ENCODE results near the gene ANO8. TPM values are rescaled to one million over a fixed set of nuclear protein-coding genes. Genes with fewer than 3 reads are reported as not detected.

ANO8 gene
- total and polyA plus RNA-seq, 2 of the 13 experiments (the other 11 are each of a cell fraction or from before 2014, with no cell fraction given), result 1.8 to 3.5 TPM

GRCh38 chr19:17305517-17306284 is 29.0 kb downstream of the ANO8 start, which contains the start of gene MRPL34 (continued):
- TF ChIP-seq ZNF326 (CRISPR knock-in tag; IDR thresholded peaks at IDR 0.05; ENCODE audit: borderline replicate concordance), result no peak
- TF ChIP-seq SOX13 (IDR thresholded peaks at IDR 0.05), result no peak
- TF ChIP-seq SOX13 (CRISPR knock-in tag; conservative IDR thresholded peaks at IDR 0.05 in 1 of 2, IDR thresholded peaks at IDR 0.05 in 1 of 2), result 0 out of 4 replicates have a peak, but pooled peaks of 1 of the 2 experiments have one; percentile 54
- TF ChIP-seq MAFF (IDR thresholded peaks at IDR 0.05; ENCODE audit: low read depth, low read length), result 0 out of 2 replicates have a peak, but pooled peaks have one; percentile 11
- TF ChIP-seq ZFP36L1 (CRISPR knock-in tag; IDR thresholded peaks at IDR 0.05), result peak; percentile 48; the same call in 1 of the 2 replicates
- TF ChIP-seq PHF20 (CRISPR knock-in tag; IDR thresholded peaks at IDR 0.05), result peak; percentile 51; the same call in 1 of the 2 replicates
- peak; percentile 69; the same call in 1 of the 2 replicates for TF ChIP-seq ZSCAN20 (CRISPR knock-in tag; IDR thresholded peaks at IDR 0.05; ENCODE audit: borderline replicate concordance)
- TF ChIP-seq TOE1 (CRISPR knock-in tag; IDR thresholded peaks at IDR 0.05), result 0 out of 2 replicates have a peak, but pooled peaks have one; percentile 40
- no peak for TF ChIP-seq JUND (CRISPR knock-in tag; IDR thresholded peaks at IDR 0.05)
- peak; percentile 74 for TF ChIP-seq STAG1 (CRISPR knock-in tag; IDR thresholded peaks at IDR 0.05)
- TF ChIP-seq THAP7 (CRISPR knock-in tag; IDR thresholded peaks at IDR 0.05), result peak; percentile 24; the same call in 1 of the 2 replicates
- no peak for TF ChIP-seq DNMT1 (CRISPR knock-in tag; IDR thresholded peaks at IDR 0.05)
- TF ChIP-seq ZNF883 (CRISPR knock-in tag; IDR thresholded peaks at IDR 0.05; ENCODE audit: not compliant biosample characterization), result peak; percentile 76
- TF ChIP-seq ZNF12 (CRISPR knock-in tag; IDR thresholded peaks at IDR 0.05), result 0 out of 2 replicates have a peak, but pooled peaks have one; percentile 35
- TF ChIP-seq ZNF496 (CRISPR knock-in tag; IDR thresholded peaks at IDR 0.05; ENCODE audit: insufficient replicate concordance), result no peak
- no peak for TF ChIP-seq ZNF234 (CRISPR knock-in tag; conservative IDR thresholded peaks at IDR 0.05)
- TF ChIP-seq, protein P1, sequence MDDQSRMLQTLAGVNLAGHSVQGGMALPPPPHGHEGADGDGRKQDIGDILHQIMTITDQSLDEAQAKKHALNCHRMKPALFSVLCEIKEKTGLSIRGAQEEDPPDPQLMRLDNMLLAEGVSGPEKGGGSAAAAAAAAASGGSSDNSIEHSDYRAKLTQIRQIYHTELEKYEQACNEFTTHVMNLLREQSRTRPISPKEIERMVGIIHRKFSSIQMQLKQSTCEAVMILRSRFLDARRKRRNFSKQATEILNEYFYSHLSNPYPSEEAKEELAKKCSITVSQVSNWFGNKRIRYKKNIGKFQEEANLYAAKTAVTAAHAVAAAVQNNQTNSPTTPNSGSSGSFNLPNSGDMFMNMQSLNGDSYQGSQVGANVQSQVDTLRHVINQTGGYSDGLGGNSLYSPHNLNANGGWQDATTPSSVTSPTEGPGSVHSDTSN (CRISPR knock-in tag; IDR thresholded peaks at IDR 0.05; ENCODE audit: borderline replicate concordance), result peak; percentile 27; the same call in 1 of the 2 replicates
- peak; percentile 58; the same call in 1 of the 2 replicates for TF ChIP-seq KDM2A (CRISPR knock-in tag; IDR thresholded peaks at IDR 0.05; ENCODE audit: borderline replicate concordance, low read depth)
- TF ChIP-seq, protein P2, sequence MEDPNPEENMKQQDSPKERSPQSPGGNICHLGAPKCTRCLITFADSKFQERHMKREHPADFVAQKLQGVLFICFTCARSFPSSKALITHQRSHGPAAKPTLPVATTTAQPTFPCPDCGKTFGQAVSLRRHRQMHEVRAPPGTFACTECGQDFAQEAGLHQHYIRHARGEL (CRISPR knock-in tag; IDR thresholded peaks at IDR 0.05), result peak; percentile 66; the same call in 1 of the 2 replicates
- TF ChIP-seq YY1 (IDR thresholded peaks at IDR 0.05; ENCODE audit: insufficient read depth, insufficient replicate concordance, low read depth, low read length), result peak; percentile 68
- no peak for TF ChIP-seq IKZF1 (IDR thresholded peaks at IDR 0.05)
- TF ChIP-seq HOXA7 (CRISPR knock-in tag; IDR thresholded peaks at IDR 0.05), result no peak
- TF ChIP-seq, protein P3, sequence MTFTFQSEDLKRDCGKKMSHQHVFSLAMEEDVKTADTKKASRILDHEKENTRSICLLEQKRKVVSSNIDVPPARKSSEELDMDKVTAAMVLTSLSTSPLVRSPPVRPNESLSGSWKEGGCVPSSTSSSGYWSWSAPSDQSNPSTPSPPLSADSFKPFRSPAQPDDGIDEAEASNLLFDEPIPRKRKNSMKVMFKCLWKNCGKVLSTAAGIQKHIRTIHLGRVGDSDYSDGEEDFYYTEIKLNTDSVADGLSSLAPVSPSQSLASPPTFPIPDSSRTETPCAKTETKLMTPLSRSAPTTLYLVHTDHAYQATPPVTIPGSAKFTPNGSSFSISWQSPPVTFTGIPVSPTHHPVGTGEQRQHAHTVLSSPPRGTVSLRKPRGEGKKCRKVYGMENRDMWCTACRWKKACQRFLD (CRISPR knock-in tag; IDR thresholded peaks at IDR 0.05; ENCODE audit: borderline replicate concordance), result 0 out of 2 replicates have a peak, but pooled peaks have one; percentile 62
- no peak for TF ChIP-seq FOXA1 (IDR thresholded peaks at IDR 0.05)
- TF ChIP-seq FOXA1 (CRISPR knock-in tag; IDR thresholded peaks at IDR 0.05), result peak; percentile 53
- no peak for TF ChIP-seq NR1H2 (CRISPR knock-in tag; IDR thresholded peaks at IDR 0.05; ENCODE audit: borderline replicate concordance, low read depth)
- TF ChIP-seq SALL1 (CRISPR knock-in tag; IDR thresholded peaks at IDR 0.05), result peak; percentile 50; the same call in 1 of the 2 replicates
